Esophagus squamous epithelium (tissue), 4 donors: ENCODE measurements around the gene ASCL1.

Source experiments
- CTCF ChIP-seq, 6 experiments: fragments of 450-650 bp in 4 of 6; fragments of 200-600 bp in 2 of 6; sonication (generic) in 2 of 6; IDR thresholded peaks; one replicate each; pipeline ENCODE4 v1.5.1; 2016 to 2019; ENCODE audit warnings: antibody characterized with exemption in 6 of 6, mild to moderate bottlenecking in 4 of 6, moderate library complexity in 4 of 6
- POLR2A ChIP-seq, 4 donors: fragments of 450-650 bp; IDR thresholded peaks; one replicate each; pipeline ENCODE4 v1.6.1; 2017; ENCODE audit warnings: antibody characterized with exemption in 4 of 4, mild to moderate bottlenecking in 4 of 4, moderate library complexity in 3 of 4

- TF ChIP-seq POLR2A (IDR thresholded peaks at IDR 0.05) (no peak), CTCF (IDR thresholded peaks at IDR 0.05) (no peak)
Measured at GRCh38 chr12:102959391-102959790, 1.9 kb downstream of the ASCL1 start.
